Astrocyte (in vitro differentiated cells and primary cell): ENCODE data around the gene NT5C1A.

Source experiments
- CTCF ChIP-seq: IDR thresholded peaks from 2 replicates; pipeline ENCODE4 v1.5.1; 2011; ENCODE audit warnings: low read depth, mild to moderate bottlenecking, inconsistent platforms, low read length, moderate library complexity; ENCODE audit not compliant: insufficient read depth
- EZH2 ChIP-seq: IDR thresholded peaks from 2 replicates; pipeline ENCODE4 v1.6.1; 2012; ENCODE audit warnings: mild to moderate bottlenecking, low read length, inconsistent platforms; ENCODE audit not compliant: insufficient read depth

DNA sequence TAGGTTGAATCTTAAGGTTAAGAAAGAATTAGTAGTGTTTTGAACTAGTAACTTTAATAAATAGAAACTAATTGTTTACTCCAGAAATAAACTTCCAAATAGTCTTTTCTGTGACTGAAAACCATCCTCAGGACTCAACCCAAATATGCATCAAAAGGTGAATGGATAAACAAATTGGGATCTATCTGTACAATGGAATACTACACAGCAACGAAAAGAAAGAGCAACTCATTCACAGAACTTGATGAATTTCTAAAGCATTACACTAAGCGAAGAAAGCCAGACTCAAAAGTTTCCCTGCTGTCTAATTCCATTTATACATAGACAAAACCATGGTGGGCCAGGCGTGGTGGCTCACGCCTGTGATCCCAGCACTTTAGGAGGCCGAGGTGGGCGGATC is 57.4 kb downstream of the NT5C1A start:
- TF ChIP-seq CTCF (no peak), EZH2 (no peak)
